ENCODE data around the gene KDM1A.

KDM1A gene

GRCh38 chr1:23114424-23115079 lies 95.3 kb downstream of the KDM1A start:
- no peak for DNase-seq

GRCh38 chr1:23116216-23116836 lies 97.1 kb downstream of the KDM1A start:
- DNase-seq = no peak

- DNase-seq = no peak
Measured at GRCh38 chr1:23116921-23117699, 97.8 kb downstream of the KDM1A start.

- no peak for DNase-seq
Measured at GRCh38 chr1:23118407-23118806, 99.1 kb downstream of the KDM1A start.

GRCh38 chr1:23118957-23119792 lies 99.9 kb downstream of the KDM1A start:
- no peak for DNase-seq

- DNase-seq = no peak
Measured at GRCh38 chr1:23120383-23120782, 101.1 kb downstream of the KDM1A start.

GRCh38 chr1:23122023-23122748 lies 102.9 kb downstream of the KDM1A start:
- DNase-seq = peak; percentile 66

GRCh38 chr1:23122796-23123195 lies 103.5 kb downstream of the KDM1A start:
- DNase-seq = no peak

- no peak for DNase-seq
Measured at GRCh38 chr1:23123528-23123927, 104.3 kb downstream of the KDM1A start.

GRCh38 chr1:23124259-23125026 lies 105.2 kb downstream of the KDM1A start:
- DNase-seq = no peak

GRCh38 chr1:23125489-23125888 lies 106.2 kb downstream of the KDM1A start:
- no peak for DNase-seq

GRCh38 chr1:23126200-23126599 lies 106.9 kb downstream of the KDM1A start:
- DNase-seq = no peak

GRCh38 chr1:23126801-23127200 lies 107.5 kb downstream of the KDM1A start:
- peak; percentile 68 for DNase-seq

GRCh38 chr1:23129846-23130245 lies 110.6 kb downstream of the KDM1A start:
- peak; percentile 33 for DNase-seq

- DNase-seq = no peak
Measured at GRCh38 chr1:23132033-23132432, 112.8 kb downstream of the KDM1A start.
